Measurements from ENCODE around the gene PLEKHH1.

Gene PLEKHH1

DNA sequence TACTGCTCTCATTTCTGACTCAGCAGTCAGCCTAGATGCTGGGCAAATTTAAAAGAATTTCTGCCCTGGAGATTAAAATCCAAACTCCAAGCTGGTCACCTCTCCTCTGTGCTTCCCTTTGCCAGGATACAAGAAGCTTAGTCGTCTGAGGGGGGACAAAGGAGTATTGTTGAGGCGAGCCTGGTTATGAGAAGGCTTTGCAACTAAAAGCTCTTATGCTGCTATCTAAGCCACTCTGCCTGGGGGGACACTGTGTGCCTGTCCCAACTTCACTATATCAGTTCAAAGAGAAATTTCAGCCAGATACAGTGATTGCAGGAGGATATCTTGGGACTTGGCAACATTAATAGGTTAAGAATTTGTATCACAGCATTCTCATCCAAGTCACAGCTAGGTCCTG is 10.8 kb upstream of the PLEKHH1 start:
- DNase-seq (ENCODE audit: low read depth, low spot score), result no peak
- H3K36me3 ChIP-seq (ENCODE audit: insufficient read depth, low read length), result no peaks in the 10 kb centered on the region
- H3K9ac ChIP-seq (ENCODE audit: insufficient read length), result no peak overlapping the region
- H3K4me3 ChIP-seq, result no peak overlapping the region
- no peak overlapping the region for H3K27ac ChIP-seq
- H3K9me3 ChIP-seq (ENCODE audit: low read depth, low read length), result no peaks in the 10 kb centered on the region
- TF ChIP-seq POLR2AphosphoS5 (IDR thresholded peaks at IDR 0.05; ENCODE audit: borderline replicate concordance, low read depth, low read length), result no peak
- TF ChIP-seq FOXP2 (optimal IDR thresholded peaks at IDR 0.05; ENCODE audit: control extremely low read depth, extremely low read length, insufficient read depth), result no peak
- no peak for TF ChIP-seq EZH2 (IDR thresholded peaks at IDR 0.05)

DNA sequence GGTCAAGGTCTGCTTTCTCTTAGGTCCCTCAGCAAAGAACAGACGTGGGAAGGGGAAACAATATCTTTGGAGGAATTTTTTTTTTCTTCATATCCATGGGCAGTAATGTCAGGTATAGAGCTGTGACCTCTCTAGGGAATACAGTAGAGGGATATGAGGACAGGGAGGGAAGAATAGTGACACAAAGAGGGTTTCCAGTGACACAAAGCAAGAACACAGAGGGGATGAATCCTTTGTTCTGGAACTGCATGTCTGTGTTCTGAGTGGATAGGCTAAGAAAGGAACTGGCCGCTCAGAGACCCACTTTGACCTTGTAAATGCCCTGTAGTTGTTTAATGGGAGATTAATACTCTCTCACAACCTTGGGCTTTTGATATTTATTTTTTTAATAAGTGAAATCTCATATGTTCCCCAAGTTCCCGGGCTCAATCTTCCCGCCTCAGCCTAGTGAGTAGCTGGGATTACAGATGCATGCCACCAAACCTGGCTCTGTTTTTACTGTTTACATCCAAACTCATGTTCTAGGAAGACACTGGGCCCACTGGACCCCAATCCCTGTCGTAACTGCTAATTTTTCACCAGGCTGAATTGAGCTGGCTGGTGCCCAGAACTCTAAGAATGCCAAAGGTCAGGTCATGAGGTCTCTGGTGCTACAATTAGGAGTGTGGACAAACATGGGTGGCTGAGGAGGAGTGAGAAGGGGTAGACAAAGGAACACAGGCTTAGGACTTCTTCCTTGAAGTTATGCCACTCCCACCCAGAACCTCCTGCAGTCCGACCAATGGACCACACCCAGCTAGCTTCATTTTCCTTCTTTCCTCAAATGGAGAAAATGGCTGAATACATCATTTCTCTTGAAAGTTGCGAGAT is 9.1 kb upstream of the PLEKHH1 start:
- H3K9me3 ChIP-seq (ENCODE audit: low read depth, low read length), result no peaks in the 10 kb centered on the region

DNA sequence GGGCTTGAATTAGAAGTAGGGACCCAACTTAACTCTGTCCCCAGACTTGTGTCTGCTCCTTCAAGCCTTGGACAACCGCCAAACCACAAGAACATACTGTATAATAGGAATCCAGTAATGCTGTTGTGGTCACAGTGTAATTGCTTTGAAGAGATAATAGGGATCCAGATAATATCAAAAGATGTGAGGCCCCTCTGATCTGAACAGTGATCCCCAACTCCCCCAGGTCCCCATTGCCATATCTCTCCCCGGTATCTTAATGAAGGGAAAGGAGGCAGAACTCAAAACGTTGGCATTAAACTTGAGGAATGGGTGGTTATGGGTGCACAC is 8.5 kb upstream of the PLEKHH1 start:
- H3K9me3 ChIP-seq (ENCODE audit: low read depth, low read length), result no peaks in the 10 kb centered on the region
- no peak overlapping the region for H3K4me3 ChIP-seq
- H3K9ac ChIP-seq (ENCODE audit: insufficient read length), result no peak overlapping the region
- H3K36me3 ChIP-seq (ENCODE audit: insufficient read depth, low read length), result no peaks in the 10 kb centered on the region
- peak; percentile 3 for DNase-seq (ENCODE audit: low read depth, low spot score)
- TF ChIP-seq POLR2AphosphoS5 (IDR thresholded peaks at IDR 0.05; ENCODE audit: borderline replicate concordance, low read depth, low read length), result no peak
- TF ChIP-seq EZH2 (IDR thresholded peaks at IDR 0.05), result no peak
- no peak for TF ChIP-seq FOXP2 (optimal IDR thresholded peaks at IDR 0.05; ENCODE audit: control extremely low read depth, extremely low read length, insufficient read depth)
- no peak overlapping the region for H3K27ac ChIP-seq

More for the DNA sequence above, 9.1 kb upstream of the PLEKHH1 start:
- no peak overlapping the region for H3K4me3 ChIP-seq
- no peaks in the 10 kb centered on the region for H3K36me3 ChIP-seq (ENCODE audit: insufficient read depth, low read length)
- TF ChIP-seq FOXP2 (optimal IDR thresholded peaks at IDR 0.05; ENCODE audit: control extremely low read depth, extremely low read length, insufficient read depth), result no peak
- no peak for TF ChIP-seq POLR2AphosphoS5 (IDR thresholded peaks at IDR 0.05; ENCODE audit: borderline replicate concordance, low read depth, low read length)
- no peak for TF ChIP-seq EZH2 (IDR thresholded peaks at IDR 0.05)
- H3K9ac ChIP-seq (ENCODE audit: insufficient read length), result no peak overlapping the region
- DNase-seq (ENCODE audit: low read depth, low spot score), result peak; percentile 16
- no peak overlapping the region for H3K27ac ChIP-seq

DNA sequence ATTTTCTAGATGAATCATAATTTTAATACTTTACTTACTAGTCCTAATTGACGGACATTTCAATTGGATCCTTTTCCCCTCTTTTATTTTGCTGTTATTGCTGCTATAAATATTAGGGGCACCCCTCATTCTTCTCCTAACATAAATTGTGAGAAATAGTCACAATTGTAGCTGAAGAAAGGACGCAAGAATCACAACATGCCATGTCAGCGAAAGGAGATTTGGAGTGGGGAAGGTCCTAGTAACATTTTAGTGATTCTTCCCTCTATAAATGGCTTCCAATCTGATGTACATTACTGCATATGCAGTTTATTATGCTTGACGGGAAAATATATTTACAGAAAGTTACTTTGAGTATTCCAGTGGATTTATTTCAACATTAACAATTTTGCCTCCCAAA is 7.7 kb upstream of the PLEKHH1 start:
- TF ChIP-seq EZH2 (IDR thresholded peaks at IDR 0.05) (no peak), FOXP2 (optimal IDR thresholded peaks at IDR 0.05; ENCODE audit: control extremely low read depth, extremely low read length, insufficient read depth) (no peak), POLR2AphosphoS5 (IDR thresholded peaks at IDR 0.05; ENCODE audit: borderline replicate concordance, low read depth, low read length) (no peak)

DNA sequence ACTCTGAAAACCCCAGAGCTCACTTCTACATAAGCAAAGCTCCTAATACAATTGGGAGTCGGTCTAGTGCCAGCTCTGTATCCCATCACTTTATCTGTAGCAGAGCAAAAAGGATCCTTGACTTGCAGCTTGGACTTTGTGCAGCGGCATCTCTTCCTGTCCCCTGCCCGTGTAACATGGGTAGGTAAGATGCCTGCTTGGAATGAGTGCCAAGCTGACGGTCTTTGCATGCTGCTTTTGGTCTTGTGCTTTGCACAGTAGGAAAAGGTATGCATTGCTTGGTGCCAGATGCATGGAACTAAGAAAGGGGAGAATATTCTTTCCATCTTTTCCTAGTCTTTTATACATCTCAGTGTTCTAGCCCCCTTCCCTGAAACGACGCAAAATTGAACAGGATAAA is 6.9 kb upstream of the PLEKHH1 start:
- H3K4me3 ChIP-seq, result no peak overlapping the region
- no peaks in the 10 kb centered on the region for H3K9me3 ChIP-seq (ENCODE audit: low read depth, low read length)
- no peak for DNase-seq (ENCODE audit: low read depth, low spot score)
- H3K27ac ChIP-seq, result no peak overlapping the region
- no peaks in the 10 kb centered on the region for H3K36me3 ChIP-seq (ENCODE audit: insufficient read depth, low read length)
- TF ChIP-seq POLR2AphosphoS5 (IDR thresholded peaks at IDR 0.05; ENCODE audit: borderline replicate concordance, low read depth, low read length) (no peak), EZH2 (IDR thresholded peaks at IDR 0.05) (no peak), FOXP2 (optimal IDR thresholded peaks at IDR 0.05; ENCODE audit: control extremely low read depth, extremely low read length, insufficient read depth) (no peak)
- H3K9ac ChIP-seq (ENCODE audit: insufficient read length), result no peak overlapping the region

More for the DNA sequence above, 7.7 kb upstream of the PLEKHH1 start:
- Histone ChIP-seq H3K9me3 (ENCODE audit: low read depth, low read length) (no peaks in the 10 kb centered on the region), H3K9ac (ENCODE audit: insufficient read length) (no peak overlapping the region), H3K4me3 (no peak overlapping the region), H3K27ac (no peak overlapping the region), H3K36me3 (ENCODE audit: insufficient read depth, low read length) (no peaks in the 10 kb centered on the region)
- DNase-seq (ENCODE audit: low read depth, low spot score), result no peak

DNA sequence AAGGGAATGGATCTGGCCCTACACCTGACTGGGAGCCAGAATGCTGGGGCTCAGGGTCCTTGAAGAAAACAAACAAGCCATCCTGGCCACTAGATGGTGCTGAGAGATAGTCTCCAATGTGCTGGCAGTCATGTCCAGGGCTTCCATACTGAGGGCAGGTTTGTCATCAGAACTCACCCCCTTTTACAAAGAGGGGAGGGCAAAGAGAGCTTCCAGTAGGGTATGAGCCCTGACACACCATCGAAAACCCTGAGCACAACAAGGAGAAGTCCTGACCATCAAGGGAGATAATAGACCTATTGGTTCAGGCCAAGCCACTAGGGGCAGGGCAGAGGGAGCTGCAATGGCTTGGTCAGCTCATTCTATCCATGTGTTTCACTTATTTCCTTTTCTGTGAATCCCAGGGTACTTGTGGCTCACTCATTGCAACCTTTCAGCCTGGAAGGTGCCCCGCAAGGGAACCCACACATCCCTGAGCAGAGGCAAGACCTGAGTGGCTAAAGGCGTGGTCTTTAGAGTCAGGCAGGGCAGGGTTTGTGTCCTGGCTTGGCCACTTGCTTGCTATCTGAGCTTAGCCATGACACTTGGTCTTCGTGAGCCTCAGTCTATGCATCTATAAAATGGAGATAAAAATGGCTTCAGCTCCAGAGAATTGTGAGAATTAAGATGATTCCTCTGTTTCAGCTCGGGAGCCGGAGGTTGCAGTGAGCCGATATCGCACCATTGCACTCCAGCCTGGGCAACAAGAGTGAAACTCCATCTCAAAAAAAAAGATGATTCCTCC is 6.2 kb upstream of the PLEKHH1 start:
- Histone ChIP-seq H3K36me3 (ENCODE audit: insufficient read depth, low read length) (no peaks in the 10 kb centered on the region), H3K27ac (no peak overlapping the region), H3K9ac (ENCODE audit: insufficient read length) (no peak overlapping the region), H3K4me3 (no peak overlapping the region), H3K9me3 (ENCODE audit: low read depth, low read length) (no peaks in the 10 kb centered on the region)
- DNase-seq (ENCODE audit: low read depth, low spot score), result peak; percentile 20
- TF ChIP-seq EZH2 (IDR thresholded peaks at IDR 0.05) (no peak), FOXP2 (optimal IDR thresholded peaks at IDR 0.05; ENCODE audit: control extremely low read depth, extremely low read length, insufficient read depth) (no peak)

DNA sequence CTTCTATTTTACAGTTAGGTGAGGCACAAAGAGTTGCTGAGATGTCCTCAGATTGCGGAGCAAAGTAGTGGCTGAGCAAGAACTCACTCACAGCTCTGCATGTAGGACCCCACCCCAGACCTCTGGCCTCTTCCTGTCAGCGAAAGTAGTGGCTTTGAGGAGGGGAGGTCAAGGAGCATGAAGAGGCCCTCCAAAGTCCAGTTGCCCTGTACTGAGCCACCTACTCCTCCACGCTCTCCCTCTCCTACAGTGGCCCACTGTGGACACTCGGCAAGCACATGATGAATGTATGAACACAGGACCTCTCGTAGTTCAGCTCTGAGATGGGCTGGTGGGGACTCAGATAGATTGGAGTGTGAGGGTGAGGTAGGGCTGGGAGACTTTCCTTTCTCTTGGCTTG is 5.3 kb upstream of the PLEKHH1 start:
- Histone ChIP-seq H3K27ac (no peak overlapping the region), H3K4me3 (no peak overlapping the region), H3K36me3 (ENCODE audit: insufficient read depth, low read length) (no peaks in the 10 kb centered on the region), H3K9me3 (ENCODE audit: low read depth, low read length) (no peaks in the 10 kb centered on the region), H3K9ac (ENCODE audit: insufficient read length) (no peak overlapping the region)
- DNase-seq (ENCODE audit: low read depth, low spot score), result no peak
- TF ChIP-seq FOXP2 (optimal IDR thresholded peaks at IDR 0.05; ENCODE audit: control extremely low read depth, extremely low read length, insufficient read depth), result no peak
- TF ChIP-seq POLR2AphosphoS5 (IDR thresholded peaks at IDR 0.05; ENCODE audit: borderline replicate concordance, low read depth, low read length), result no peak
- no peak for TF ChIP-seq EZH2 (IDR thresholded peaks at IDR 0.05)

DNA sequence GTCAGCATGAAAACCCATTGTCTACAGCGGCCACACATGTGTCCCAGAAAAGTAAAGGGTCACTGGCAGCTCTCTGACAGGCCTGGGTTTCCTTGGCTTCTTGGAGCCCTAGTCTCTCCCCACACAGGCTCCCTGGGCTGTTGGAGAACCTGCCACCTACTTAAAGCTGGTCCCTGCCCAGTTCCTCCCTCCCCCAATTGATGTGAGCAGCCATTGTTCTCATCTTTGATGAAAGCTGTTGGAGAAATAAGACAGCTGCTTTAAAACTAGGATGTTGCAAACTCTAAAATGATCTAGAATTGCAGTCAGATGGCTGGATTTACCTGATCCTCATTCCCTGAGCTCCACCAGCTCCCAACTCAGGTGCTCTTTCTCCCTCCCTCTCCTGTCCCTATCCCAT is 4.8 kb upstream of the PLEKHH1 start:
- H3K4me3 ChIP-seq, result no peak overlapping the region
- H3K9me3 ChIP-seq (ENCODE audit: low read depth, low read length), result no peaks in the 10 kb centered on the region
- no peak for TF ChIP-seq POLR2AphosphoS5 (IDR thresholded peaks at IDR 0.05; ENCODE audit: borderline replicate concordance, low read depth, low read length)
- TF ChIP-seq FOXP2 (optimal IDR thresholded peaks at IDR 0.05; ENCODE audit: control extremely low read depth, extremely low read length, insufficient read depth), result no peak
- no peak for TF ChIP-seq EZH2 (IDR thresholded peaks at IDR 0.05)
- no peak for DNase-seq (ENCODE audit: low read depth, low spot score)
- no peak overlapping the region for H3K9ac ChIP-seq (ENCODE audit: insufficient read length)
- no peaks in the 10 kb centered on the region for H3K36me3 ChIP-seq (ENCODE audit: insufficient read depth, low read length)
- no peak overlapping the region for H3K27ac ChIP-seq

Data from SK-N-MC (cell line).